Measurements from ENCODE around the gene KCNMB2.
A peak's percentile ranks its signal among the peaks of the same experiment; 100 is the strongest.
"Not testable (repeated sequence)": the region's sequence is repeated elsewhere in the genome, so short reads cannot be mapped to it uniquely, and the experiment has no call there.

The KCNMB2 gene

DNA sequence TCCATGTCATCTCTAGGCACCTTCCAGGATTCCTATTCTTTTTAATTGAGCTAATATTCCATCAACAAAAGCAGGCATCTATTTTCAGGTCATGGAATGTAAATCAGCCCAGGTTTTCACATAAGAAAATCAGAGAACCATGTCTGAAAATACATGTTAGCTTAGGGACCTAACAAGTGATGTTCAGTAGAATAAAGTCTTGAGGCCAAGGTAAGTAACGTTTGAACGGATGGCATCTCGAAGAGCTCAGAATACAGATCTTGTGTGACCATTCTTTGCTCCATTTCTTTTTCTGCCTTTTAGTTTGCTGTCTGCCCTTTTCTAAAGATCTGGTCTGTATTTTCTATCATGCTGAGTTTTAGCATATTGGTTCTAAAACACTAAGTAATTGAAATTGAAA is 16.5 kb upstream of the KCNMB2 start:
- no peak for DNase-seq (ENCODE audit: low spot score)

DNA sequence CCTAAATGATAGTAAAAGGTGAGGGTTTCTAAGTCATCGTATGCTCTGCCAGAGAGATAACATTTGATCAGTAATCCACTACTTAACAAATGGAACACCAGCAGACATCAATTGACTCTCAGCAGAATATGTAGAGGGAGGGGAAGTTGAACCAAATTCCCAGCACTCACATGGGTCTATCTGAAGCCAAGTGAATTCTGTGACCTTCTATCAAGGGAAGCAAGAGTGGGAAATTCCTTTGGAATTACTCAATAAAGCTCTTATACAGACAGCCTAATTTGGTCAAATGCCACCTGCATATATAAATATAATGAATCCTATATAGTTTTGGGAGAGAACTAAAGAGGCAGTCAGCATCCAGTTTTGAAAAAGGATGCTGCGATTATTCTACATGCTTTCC is 15.8 kb upstream of the KCNMB2 start:
- DNase-seq (ENCODE audit: low spot score) = no peak

DNA sequence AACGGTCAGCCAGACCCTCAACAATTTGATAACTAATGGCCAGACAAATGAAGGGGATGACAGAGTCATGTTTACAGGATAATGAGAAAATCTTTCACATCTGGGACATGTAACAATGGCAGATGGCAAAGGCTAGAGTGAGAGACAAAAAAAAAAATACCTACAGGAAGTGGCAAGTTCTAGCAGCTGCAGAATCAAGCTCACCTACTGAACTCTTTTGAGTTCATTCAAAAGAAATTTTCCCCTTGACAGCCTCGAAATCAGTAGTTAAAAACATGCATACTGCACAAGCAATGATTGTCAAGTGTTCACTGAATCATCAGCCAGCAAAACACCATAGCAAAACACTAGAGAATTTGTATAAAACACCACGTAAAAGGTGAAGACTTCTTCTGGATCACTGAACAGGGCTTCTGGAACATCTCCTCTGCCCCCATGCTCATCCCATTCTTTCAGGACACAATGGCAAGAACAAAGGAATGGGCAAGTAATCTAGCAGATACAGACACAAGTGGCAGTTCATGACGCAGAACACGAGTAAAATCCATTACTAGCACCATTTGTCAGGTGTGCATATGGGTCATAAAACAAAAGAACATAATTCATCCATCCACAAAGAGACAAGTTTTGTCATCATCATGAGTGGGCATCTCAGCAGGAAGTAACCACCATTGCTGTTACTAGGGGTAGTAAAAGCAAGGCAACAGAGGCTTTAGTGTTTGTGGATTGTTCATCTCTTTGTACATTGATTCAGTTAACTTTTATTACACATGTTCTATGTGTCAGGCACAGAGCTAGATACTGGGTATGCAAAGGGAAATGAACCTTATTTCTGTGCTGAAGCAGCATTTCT is 13.8 kb upstream of the KCNMB2 start:
- DNase-seq (ENCODE audit: low spot score) = no peak

DNA sequence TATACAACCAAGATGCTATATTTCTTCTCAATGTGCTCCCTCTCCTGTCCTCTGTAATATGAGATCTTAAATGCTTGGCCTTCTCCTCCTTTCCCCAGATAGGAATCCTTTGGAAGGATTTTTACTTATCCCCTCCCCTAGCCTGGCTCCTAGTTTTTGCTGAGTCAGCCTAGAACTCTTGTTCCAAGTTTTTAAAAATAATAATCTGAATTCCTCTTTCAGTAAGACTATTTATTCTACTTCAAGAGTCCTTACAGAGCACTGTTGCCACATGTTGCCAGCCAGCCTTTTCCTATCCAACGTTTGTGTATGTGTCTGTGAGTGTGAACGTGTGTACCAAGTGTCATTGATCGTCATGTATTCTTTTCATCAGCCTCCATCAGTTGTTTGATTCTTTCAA is 11.0 kb upstream of the KCNMB2 start:
- no peak for DNase-seq (ENCODE audit: low spot score)

DNA sequence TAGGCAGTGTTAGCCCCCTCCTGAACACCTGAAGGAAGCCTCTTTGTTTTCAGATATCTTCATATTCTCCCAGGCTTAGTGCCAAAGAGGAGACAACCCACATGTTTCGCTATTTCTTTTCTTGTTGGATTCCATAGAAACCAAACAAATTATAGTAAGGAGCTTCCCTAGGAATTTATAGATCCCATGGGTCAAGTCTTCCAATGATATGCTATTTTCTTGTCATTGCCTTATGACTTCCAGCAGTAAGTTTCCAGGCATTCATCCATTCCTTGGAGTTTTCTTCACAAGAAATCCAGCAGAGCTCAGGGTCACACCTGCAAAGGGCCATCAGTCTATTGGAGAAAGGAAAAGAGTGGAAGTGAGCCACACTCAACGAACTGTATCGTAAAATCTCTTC is 9.9 kb upstream of the KCNMB2 start:
- DNase-seq (ENCODE audit: low spot score) = no peak

DNA sequence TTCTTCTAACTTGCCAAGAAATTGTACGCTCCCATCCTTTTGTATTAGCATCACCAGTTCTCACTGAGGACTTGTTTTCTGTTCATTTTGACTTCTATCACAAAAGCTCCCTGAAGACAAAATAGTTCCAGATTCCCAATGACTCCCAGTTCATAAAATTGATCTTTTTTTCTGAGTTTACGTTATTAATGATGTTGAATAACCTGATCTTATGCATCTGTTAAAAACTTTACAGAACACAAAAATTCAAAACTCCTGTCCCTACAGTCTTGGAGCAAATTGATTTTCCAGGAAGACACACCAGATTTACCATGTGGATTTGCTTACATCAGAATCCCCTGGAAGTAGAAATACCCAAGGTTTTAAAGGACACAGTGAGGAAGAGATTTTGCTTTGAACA is 8.3 kb upstream of the KCNMB2 start:
- DNase-seq (ENCODE audit: low spot score) = no peak

DNA sequence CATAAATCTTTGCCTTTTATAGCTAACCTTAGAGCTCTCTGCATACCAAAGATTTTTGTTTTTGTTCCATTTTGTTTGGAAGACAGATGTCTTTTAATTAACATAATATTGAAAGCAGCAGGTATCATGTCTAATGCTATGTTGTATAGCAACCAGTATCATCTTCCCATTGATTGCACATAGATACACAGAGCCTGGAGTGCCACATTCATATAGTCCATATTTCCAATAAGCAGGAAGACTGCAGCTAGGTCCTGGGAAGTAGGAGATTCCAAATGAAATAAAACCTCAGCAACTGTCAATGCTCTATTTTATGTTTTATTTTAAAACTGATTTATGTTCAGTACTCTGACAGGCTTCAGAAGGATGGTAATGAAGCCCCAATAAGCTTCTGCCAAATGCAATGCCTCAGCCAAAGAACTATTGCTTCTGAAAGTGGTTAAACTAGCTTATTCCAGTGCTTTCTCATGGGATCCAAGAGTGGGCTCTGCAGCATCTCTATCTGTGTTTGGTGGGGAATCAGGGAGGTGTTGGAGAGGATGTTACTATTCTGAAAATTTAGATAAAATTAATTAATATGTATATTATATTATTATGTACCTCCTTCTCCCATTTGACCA is 6.5 kb upstream of the KCNMB2 start:
- no peak for DNase-seq (ENCODE audit: low spot score)

DNA sequence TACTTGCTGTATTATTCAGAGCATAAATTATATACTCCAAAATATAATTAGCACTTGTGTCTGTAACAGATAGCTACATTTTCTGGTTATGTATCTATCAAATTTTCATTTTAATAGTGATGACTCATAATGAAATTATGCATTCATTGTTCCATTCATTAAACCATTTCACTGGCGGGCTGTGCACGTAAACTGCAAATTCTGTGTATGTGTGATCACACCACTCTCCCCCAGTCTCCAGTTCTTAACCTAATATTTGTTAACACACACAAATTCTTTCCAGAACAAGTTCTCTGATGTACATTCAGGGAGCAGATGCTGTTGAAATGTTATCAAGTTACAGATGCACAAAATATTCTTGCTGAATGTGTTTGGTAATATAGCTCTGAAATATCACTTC is 3.8 kb upstream of the KCNMB2 start:
- DNase-seq (ENCODE audit: low spot score) = no peak

DNA sequence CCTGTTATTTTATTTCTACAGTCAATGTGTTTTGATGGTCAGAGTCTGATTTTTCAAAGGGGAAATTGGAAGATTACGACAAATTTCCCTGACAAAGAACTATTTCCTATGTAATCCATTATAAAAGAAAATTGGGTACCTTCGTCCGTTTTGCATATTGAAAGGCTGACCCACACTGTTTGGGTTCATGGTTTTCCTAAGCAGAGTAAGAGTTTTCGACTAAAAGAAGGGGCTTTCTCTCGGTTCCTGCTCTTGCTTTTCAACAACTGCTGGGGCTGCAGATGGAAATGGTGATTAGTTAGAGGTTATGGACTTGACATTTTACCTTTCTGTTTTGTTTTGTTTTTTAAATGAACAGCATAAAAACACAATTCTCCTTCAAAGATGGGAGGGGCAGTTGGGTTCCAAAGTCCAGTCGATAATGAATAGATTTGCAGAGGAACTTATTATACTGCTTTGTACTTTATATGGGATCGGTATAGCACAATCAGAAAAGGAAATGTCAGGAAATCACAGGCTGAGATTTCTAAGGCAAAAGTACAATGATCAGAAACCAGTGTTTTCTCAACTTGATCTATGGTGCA is 978 bp downstream of the KCNMB2 start:
- no peak for DNase-seq (ENCODE audit: low spot score)

DNA sequence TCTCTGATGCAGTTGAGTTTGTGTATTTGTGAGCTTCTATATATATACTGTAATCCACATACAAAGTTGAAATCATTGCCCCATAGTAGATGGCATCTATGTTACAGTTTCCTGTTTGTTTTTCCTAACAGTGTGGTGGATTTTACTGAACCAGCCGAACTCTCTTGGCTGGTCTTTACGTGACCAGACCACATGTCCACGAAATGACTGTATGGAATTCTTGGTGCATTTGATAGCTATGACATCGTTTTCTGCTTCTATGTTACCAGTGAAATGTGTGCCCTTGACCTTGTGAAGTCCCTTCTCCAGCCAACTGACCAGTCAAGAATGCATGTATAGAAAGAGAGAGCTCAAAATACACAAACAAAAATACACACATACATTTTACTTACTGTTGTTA is 1.8 kb downstream of the KCNMB2 start:
- no peak for DNase-seq (ENCODE audit: low spot score)

DNA sequence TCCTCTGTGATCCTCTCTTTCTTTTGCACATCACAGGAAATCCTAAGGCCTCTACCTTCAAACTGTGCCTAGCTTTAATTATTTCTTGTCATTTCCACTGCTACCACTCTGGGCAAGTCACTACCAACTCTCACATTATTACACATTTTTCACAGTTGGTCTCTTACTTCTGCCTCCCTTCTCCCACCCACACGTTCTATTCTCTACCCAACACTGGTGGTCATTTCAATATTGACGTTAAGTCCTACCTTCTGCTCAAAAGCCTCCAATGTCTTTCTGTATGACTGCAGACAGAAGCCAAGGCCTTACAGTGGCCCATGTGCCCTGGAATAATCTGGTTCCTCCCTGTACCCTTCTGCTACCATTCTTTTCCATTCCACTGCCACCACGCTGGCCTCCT is 3.9 kb downstream of the KCNMB2 start:
- no peak for DNase-seq (ENCODE audit: low spot score)

DNA sequence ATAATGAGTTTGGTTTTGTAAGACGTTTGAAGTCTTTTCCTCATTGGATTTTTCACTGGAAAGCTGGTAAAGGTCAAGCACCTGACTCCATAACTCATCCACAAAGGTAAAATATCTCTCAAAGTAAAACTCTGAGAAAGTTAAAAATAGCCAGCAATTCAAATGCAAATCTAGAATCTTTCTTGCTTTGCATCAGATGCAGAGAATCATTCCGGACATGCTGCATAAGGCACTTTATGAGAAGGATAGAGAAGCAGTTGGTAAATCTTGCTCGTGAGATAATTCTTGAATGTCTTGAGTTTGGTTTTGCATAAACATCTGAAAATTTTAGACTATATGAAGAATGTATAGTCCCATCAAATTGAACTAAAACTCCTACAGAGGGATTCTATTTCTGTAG is 9.1 kb downstream of the KCNMB2 start:
- no peak for DNase-seq (ENCODE audit: low spot score)

DNA sequence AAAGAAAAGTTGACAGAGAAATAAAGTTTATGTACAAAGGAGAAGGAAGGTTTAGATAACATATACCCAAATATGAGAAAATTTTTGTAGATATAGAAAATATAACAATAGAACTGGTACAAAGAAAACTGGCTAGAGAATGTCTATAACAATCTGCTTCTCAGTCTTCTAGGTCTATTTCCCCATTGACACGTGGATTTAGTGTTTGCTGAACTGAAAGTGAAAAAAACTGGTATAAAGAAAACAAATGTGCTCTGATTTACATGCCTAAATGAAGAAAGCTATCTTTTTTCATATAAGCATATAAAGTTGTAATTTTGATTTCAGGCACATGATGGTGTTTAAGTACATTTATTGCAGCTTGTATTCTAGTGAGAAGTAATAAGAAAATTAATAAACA is 9.8 kb downstream of the KCNMB2 start:
- DNase-seq (ENCODE audit: low spot score) = no peak

DNA sequence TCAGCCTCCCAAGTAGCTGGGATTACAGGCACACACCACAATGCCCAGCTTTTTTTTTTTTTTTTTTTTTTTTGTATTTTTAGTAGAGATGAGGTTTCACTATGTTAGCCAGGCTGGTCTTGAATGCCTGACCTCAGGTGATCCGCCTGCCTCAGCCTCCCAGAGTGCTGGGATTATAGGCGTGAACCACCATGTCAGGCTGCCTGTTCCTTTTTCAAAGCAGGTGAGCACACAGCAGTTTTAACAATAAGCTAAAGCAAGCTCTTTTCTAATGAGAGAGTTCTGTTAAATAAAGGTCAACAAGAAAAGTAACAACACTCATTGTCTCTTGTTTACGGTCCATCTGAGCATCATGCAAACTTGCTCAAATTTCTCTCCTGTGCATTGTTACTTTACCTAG is 13.2 kb downstream of the KCNMB2 start:
- DNase-seq (ENCODE audit: low spot score) = not testable (repeated sequence)

DNA sequence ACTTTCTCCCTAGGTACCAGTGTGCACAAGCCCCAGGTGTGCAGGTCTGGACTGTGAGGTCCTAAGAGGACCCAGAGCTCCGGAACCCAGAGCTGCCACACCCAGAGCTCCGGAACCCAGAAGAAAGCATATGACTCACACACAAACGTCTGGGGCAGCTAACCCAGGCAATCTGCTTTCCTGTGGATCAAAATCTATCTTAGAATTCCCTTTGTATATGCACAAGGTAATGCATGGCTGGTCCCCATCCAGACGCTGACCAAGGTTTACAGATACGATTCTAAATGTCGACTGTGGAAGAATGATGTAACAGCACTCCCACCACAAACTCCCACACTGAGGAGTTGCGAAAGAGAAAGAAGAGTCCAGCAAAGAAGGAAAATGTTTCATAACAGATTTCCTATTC is 15.7 kb downstream of the KCNMB2 start:
- DNase-seq (ENCODE audit: low spot score) = peak; percentile 42

DNA sequence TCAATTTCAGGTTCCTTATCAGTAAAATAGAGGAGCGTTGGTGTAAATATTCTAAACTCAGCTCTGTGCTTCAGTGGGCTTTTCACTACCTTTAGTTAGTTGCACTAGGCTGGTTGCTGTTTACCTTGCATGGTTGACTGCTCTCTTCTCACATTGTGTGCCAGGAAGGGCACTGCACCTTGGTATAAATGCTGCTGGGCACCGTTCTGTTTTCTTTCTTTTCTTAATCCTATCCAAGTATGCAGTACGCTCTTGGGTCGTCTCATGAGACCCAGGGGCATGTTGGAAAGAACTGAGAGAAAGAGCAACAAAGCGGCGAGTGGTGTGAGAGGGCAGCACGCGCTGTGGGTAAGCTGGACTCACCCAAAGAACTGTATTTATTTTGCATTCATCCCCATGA is 22.4 kb downstream of the KCNMB2 start:
- DNase-seq (ENCODE audit: low spot score) = no peak

DNA sequence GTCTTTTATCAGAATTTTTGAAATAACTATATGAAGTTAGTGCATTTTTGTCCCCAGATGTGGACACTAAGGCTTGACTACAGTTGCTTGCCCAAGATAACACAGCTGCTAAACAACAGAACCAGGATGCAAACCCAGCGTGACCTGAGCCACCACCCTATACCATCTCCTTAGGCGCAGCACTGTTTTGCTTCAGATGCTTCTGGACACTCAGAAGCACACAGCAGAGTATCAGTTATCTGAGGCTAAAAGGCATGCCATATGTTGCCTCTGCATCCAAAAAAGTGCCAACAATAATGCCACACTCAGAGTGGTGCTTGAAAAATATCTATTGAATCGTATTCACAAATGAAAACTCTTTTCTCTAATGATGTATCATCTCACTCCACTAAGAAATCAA is 24.5 kb downstream of the KCNMB2 start:
- no peak for DNase-seq (ENCODE audit: low spot score)

DNA sequence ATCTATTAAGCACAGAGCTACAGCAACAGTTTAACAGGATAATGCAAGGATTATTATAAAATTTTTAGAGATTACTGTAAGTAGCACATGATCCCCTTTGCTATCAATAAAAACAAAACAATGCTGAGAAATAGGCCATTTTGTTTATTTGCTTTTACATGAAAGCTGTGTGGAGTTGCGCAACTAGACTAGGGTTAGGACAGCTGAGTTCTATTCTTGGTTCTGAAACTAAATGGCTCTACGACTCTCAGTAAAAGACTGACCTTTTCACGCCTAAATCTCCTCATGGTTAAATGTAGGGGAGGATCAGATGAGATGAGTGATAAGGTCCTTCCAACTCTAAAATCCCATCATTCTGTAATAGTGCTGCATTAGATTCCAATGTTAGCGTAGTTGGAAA is 25.0 kb downstream of the KCNMB2 start:
- DNase-seq (ENCODE audit: low spot score) = no peak

DNA sequence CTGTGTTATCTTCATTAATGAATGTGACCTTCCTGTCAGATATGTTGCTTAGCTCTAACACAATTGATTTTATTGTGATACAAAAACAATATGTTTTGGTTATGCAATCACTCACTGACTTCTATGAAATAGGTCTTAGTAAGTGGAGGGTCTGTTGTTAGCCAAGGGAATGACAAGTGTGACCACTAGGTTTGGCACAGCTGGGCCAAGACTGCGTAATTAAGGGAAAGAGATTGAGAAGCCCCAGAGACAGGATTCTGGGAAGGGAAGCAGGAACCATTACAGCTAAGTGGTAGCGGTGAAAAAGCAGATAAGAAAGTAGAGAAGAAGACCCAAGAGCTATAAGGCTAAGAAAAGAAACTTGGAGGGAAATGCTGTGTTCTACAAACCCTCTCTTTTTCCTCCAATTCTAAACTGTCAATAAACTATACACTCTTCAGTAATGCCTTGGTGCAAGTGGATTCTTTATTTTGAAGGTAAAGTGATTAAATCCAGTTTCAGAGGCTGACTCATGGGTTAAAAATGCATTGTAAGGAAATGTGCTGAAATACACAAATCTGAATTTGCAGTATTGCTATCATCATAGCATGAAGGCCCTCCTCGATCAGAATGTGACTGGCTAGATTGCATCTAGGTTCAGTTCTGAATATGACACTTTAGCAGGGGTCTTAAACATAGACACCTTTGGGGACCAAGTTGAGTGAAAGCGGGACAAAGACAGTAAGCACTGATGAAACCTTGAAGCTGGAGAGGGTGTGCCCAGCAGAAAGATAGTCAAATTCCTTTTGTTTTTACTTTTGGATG is 26.1 kb downstream of the KCNMB2 start:
- DNase-seq (ENCODE audit: low spot score) = peak; percentile 8

DNA sequence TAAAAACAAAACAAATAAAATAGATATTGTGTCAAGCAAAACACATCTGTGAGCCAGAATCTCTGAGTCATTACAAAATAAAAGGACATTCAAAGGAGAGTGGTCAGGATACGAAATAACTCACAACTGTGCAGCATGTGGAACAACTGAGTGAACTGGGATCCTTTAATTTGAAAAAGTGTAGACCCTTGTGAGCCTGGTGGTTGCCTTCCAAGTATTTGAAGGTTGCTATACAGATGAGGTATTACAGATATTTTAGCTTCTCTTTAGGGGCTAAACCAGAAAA is 26.7 kb downstream of the KCNMB2 start:
- peak; percentile 34 for DNase-seq (ENCODE audit: low spot score)

DNA sequence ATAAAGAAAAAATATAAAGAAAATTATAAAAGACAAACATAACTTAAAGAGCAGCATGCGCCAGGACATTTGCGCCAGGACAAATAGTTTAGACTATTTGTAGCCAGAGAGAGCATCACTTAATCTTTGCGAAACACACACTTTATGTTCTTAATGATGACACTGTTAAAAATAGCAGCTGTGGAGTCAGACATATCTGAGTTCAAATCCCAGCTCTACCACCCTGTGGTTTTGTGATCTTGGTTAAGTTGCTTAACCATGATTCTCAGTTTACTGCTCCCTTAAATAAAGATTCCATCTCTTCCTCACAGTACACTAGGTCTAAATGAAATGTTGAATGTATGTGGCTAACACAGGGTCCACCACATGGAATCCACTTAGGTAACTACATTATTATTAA is 31.4 kb downstream of the KCNMB2 start:
- no peak for DNase-seq (ENCODE audit: low spot score)

DNA sequence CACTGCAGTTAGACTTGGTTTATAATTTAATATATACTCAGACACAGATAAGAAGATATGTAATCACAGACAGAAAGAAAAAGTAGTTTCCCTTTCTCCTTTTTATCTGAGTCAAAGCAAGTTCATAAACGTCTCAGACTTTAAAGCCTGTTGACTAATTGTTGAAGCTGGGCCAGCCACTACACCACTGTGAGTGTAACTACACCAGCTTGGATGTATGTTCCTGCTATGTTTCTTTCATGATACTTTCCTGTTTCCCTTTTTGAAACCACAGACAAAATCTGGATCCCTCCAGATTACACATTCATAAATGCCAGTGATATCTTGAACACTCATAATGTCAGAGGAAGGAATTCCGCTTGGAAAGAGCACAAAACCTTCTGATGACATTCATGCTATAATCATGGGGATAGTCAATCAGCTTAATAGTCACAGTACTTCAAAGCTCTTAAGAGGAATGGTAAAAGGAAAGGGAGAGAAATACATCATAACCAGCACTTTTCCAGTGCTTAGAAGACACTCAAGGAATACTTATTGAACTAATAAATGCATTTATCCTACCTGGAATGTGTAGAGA is 32.0 kb downstream of the KCNMB2 start:
- no peak for DNase-seq (ENCODE audit: low spot score)

DNA sequence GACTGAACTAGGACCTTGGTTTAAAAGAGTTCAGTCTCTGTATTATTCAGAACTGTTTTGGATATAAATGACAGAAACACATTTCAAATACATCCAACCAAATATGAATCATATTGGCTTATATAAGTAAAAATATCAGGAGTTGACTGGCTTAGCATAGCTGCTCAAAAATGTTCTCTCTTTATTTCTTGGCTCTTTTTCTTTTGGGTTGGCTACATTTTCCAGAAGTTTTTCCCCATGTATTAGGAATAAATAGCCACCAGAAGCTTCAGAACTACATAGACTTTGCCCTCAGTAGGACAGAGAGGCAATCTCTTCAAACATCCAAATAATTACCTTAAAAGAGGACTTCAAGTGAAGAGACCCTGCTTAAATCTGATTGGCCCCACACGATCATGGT is 32.7 kb downstream of the KCNMB2 start:
- DNase-seq (ENCODE audit: low spot score) = no peak
